OCI-LY7 (cell line): ENCODE results near the gene OR51B4. TPM values are rescaled to one million over a fixed set of nuclear protein-coding genes. Genes with fewer than 3 reads are reported as not detected.
"Not testable (repeated sequence)": the region's sequence is repeated elsewhere in the genome, so short reads cannot be mapped to it uniquely, and the experiment has no call there.

Experiments
- BruUV-seq: library from RNA; stranded (reverse); fragments of 400-500 nt; replicated peaks from 2 replicates; lab custom pipeline; 2021; lab: Mats Ljungman, UMichigan
- CTCF ChIA-PET: fragments of 300-600 bp; sonication (Branson Sonifier 250); formaldehyde crosslinking; loops from one replicate; lab custom pipeline; 2022; ENCODE audit warnings: antibody characterized with exemption; ENCODE audit not compliant: unreplicated experiment; lab: Charles Lee
- POLR2A ChIA-PET: fragments of 300-600 bp; sonication (Branson Sonifier 250); formaldehyde crosslinking; loops from one replicate; lab custom pipeline; 2022; ENCODE audit warnings: antibody characterized with exemption; lab: Charles Lee
- DNase-seq: peaks from one replicate; pipeline ENCODE4 v3.0.0-alpha.2; 2015; ENCODE audit warnings: low spot score
- H2AFZ ChIP-seq: fragments of 200-600 bp; sonication (generic), shearing (Covaris generic); 2 replicates; pipeline ENCODE4 v1.6.1; 2014; ENCODE audit warnings: mild to moderate bottlenecking, antibody characterized with exemption, low read length, moderate library complexity
- H3K27ac ChIP-seq: fragments of 200-600 bp; sonication (generic); 2 replicates; pipeline ENCODE4 v1.5.1; 2014; ENCODE audit warnings: mixed run types, low read depth, mild to moderate bottlenecking, moderate library complexity, low read length, inconsistent platforms; ENCODE audit not compliant: poor library complexity, severe bottlenecking
- H3K36me3 ChIP-seq: fragments of 200-600 bp; sonication (generic); 2 replicates; pipeline ENCODE4 v1.6.1; 2014; ENCODE audit warnings: mild to moderate bottlenecking, antibody characterized with exemption, low read length, moderate library complexity, mixed read lengths; ENCODE audit not compliant: insufficient read depth
- H3K4me1 ChIP-seq: fragments of 200-600 bp; sonication (generic); 2 replicates; pipeline ENCODE4 v1.5.1; 2014; ENCODE audit warnings: mild to moderate bottlenecking, low read length; ENCODE audit not compliant: insufficient read depth, poor library complexity, severe bottlenecking
- H3K4me2 ChIP-seq: fragments of 200-600 bp; sonication (generic); 2 replicates; pipeline ENCODE4 v1.6.1; 2014; ENCODE audit warnings: mild to moderate bottlenecking, low read length
- H3K4me3 ChIP-seq: fragments of 200-600 bp; sonication (generic); 2 replicates; pipeline ENCODE4 v1.5.1; 2014; ENCODE audit warnings: mild to moderate bottlenecking, low read depth, low read length; ENCODE audit not compliant: poor library complexity, severe bottlenecking
- H3K79me2 ChIP-seq: fragments of 200-600 bp; sonication (generic); 2 replicates; pipeline ENCODE4 v1.6.1; 2016; ENCODE audit warnings: low read depth, mild to moderate bottlenecking, low read length, moderate library complexity, mixed read lengths; ENCODE audit not compliant: insufficient read depth
- H3K9me2 ChIP-seq: fragments of 200-600 bp; sonication (generic); 2 replicates; pipeline ENCODE4 v1.6.1; 2016; ENCODE audit warnings: mild to moderate bottlenecking, low read length, mixed read lengths; ENCODE audit not compliant: insufficient read depth
- H3K9me3 ChIP-seq: fragments of 200-600 bp; sonication (generic); 2 replicates; pipeline ENCODE4 v1.6.1; 2014; ENCODE audit warnings: mild to moderate bottlenecking, mixed run types, low read length, mixed read lengths
- H4K20me1 ChIP-seq: fragments of 200-600 bp; sonication (generic); 2 replicates; pipeline ENCODE4 v1.6.1; 2014; ENCODE audit warnings: mild to moderate bottlenecking, antibody characterized with exemption, low read length, moderate library complexity, mixed read lengths; ENCODE audit not compliant: insufficient read depth
- EZH2phosphoT487 ChIP-seq: fragments of 200-600 bp; sonication (generic); IDR thresholded peaks from 2 replicates; pipeline ENCODE4 v1.6.1; 2018; ENCODE audit warnings: low read depth, borderline replicate concordance, mild to moderate bottlenecking, mixed run types, antibody characterized with exemption, low read length, moderate library complexity, mixed read lengths
- intact Hi-C: fragments of 100-400 bp; cut with micrococcal nuclease; formaldehyde crosslinking; loops from one replicate; pipeline ENCODE4 v1.10.0; 2022; ENCODE audit not compliant: unreplicated experiment
- total RNA-seq, 2 experiments: library from RNA; depleted of rRNA in 1 of 2; stranded (reverse); fragments of >200 nt in 1 of 2; shearing (Covaris generic) in 1 of 2; gene quantifications; 2 replicates each; pipeline ENCODE4 v1.2.3, GENCODE V29; 2014 to 2022
- TF ChIP-seq, protein P1 (sequence below): fragments of 200-600 bp; sonication (generic); conservative IDR thresholded peaks from 2 replicates; pipeline ENCODE4 v1.5.1; 2014; ENCODE audit warnings: mild to moderate bottlenecking, antibody characterized with exemption, low read length, moderate library complexity, mixed read lengths

OR51B4 gene
- total RNA-seq, 2 experiments from 2014 or later = not detected

DNA sequence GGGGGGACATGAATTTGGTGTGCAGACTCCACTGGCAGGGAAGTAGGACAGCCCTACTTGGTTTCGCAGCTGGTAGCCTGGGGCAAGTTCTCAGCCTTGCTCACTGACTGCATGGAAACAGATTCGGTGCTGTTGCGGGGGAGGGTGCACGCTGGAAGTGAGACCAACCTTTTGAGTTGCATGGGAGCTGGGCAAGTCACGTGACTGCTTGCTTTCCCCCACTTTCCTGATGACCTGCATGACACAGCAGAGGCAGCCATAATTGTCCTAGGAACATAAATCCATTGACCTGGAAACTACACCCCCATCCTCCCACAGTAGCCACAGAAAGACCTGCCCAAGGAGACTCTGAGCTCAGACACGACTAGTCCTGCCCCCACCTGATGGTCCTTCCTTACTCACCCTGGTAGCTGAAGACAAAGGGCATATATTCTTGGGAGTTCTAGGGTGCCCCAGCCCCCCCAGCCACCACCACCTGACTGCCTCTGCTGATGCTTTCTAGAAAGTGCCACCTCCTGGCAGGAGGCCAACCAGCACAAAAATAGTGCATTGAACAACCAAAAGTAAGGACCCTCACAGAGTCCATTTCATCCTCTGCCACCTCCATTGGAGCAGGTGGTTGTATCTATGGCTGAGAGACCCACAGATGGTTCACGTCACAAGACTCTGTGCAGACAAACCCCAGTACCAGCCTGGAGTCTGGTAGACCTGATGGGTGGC is 43.0 kb downstream of the OR51B4 start:
- ChIA-PET POLR2A (no interaction called here), CTCF (no interaction called here)
- DNase-seq = no peak
- TF ChIP-seq, protein P1, sequence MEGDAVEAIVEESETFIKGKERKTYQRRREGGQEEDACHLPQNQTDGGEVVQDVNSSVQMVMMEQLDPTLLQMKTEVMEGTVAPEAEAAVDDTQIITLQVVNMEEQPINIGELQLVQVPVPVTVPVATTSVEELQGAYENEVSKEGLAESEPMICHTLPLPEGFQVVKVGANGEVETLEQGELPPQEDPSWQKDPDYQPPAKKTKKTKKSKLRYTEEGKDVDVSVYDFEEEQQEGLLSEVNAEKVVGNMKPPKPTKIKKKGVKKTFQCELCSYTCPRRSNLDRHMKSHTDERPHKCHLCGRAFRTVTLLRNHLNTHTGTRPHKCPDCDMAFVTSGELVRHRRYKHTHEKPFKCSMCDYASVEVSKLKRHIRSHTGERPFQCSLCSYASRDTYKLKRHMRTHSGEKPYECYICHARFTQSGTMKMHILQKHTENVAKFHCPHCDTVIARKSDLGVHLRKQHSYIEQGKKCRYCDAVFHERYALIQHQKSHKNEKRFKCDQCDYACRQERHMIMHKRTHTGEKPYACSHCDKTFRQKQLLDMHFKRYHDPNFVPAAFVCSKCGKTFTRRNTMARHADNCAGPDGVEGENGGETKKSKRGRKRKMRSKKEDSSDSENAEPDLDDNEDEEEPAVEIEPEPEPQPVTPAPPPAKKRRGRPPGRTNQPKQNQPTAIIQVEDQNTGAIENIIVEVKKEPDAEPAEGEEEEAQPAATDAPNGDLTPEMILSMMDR = no peak
- TF ChIP-seq EZH2phosphoT487 = no peak
- H2AFZ ChIP-seq = no peak overlapping the region
- H3K4me1 ChIP-seq = no peaks in the 10 kb centered on the region
- no peaks in the 10 kb centered on the region for H3K9me2 ChIP-seq
- no peaks in the 10 kb centered on the region for H4K20me1 ChIP-seq
- no peaks in the 10 kb centered on the region for H3K79me2 ChIP-seq
- no TSS peak for BruUV-seq
- intact Hi-C loops = no loop called here
- no peak overlapping the region for H3K4me2 ChIP-seq
- no peak overlapping the region for H3K27ac ChIP-seq
- H3K36me3 ChIP-seq = no peaks in the 10 kb centered on the region
- no peak overlapping the region for H3K4me3 ChIP-seq
- no peaks in the 10 kb centered on the region for H3K9me3 ChIP-seq

DNA sequence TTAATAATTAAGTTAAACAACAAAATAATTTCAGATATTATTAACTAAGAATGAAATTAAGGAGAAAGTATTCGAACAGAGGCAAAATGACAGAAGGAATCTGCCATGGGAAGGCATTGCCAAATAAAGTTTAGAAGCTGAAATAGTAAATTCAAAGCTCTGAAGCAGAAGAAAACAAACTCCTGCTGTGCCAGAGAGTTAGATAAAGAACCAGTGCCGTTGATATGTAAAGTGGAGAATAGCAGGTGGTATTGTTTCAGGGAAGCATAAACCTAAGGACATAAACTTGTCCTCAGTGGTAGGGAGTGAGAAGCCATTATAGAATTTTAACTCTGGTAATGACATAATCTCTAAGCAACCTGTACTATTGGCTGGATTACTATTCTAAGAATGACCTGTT is 44.5 kb downstream of the OR51B4 start:
- ChIA-PET CTCF (no interaction called here), POLR2A (no interaction called here)
- no peak overlapping the region for H3K27ac ChIP-seq
- DNase-seq = no peak
- no peak overlapping the region for H3K4me3 ChIP-seq
- TF ChIP-seq, protein P1 = no peak
- no peak for TF ChIP-seq EZH2phosphoT487
- H3K36me3 ChIP-seq = no peaks in the 10 kb centered on the region
- BruUV-seq = no TSS peak
- no peaks in the 10 kb centered on the region for H3K4me1 ChIP-seq
- intact Hi-C loops = no loop called here
- no peak overlapping the region for H2AFZ ChIP-seq
- no peaks in the 10 kb centered on the region for H3K79me2 ChIP-seq
- H3K4me2 ChIP-seq = no peak overlapping the region
- H3K9me3 ChIP-seq = no peaks in the 10 kb centered on the region
- no peaks in the 10 kb centered on the region for H4K20me1 ChIP-seq
- no peaks in the 10 kb centered on the region for H3K9me2 ChIP-seq

DNA sequence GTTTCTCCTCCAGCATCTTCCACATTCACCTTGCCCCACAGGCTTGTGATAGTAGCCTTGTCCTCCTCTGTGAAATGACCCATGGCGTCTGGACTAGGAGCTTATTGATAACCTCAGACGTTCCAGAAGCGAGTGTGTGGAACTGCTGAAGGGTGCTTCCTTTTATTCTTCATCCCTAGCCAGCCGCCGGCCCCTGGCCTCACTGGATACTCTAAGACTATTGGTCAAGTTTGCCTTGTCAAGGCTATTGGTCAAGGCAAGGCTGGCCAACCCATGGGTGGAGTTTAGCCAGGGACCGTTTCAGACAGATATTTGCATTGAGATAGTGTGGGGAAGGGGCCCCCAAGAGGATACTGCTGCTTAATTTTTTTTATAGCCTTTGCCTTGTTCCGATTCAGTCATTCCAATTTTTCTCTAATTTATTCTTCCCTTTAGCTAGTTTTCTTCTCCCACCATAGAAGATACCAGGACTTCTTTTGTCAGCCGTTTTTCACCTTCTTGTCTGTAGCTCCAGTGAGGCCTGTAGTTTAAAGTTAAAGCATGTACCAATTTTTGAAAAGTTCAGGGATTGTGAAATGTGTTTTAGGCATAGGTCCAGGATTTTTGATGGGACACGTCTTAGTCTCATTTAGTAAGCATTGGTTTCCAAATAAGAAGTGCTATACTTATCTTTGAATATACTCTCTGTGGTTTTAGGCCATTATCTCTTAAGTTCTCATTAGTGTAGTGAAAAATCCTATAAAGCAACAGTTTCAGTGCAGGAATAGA is 46.9 kb downstream of the OR51B4 start, which contains the start of gene HBG2:
TSS of gene HBG2 (minus strand) at position 136 of the 768 bp plus-strand sequence. CDS start at position 83, 53 bp downstream.
- DNase-seq, H3K79me2 ChIP-seq, H3K4me1 ChIP-seq, H4K20me1 ChIP-seq, H3K36me3 ChIP-seq, H3K9me3 ChIP-seq, H3K4me2 ChIP-seq, H3K4me3 ChIP-seq, intact Hi-C loops, H3K9me2 ChIP-seq, BruUV-seq, H2AFZ ChIP-seq, POLR2A ChIA-PET, H3K27ac ChIP-seq, CTCF ChIA-PET: not testable (repeated sequence)

- BruUV-seq, DNase-seq, POLR2A ChIA-PET: not testable (repeated sequence)
These were observed 47.7 kb downstream of the OR51B4 start for GRCh38 chr11:5254023-5254422.

DNA sequence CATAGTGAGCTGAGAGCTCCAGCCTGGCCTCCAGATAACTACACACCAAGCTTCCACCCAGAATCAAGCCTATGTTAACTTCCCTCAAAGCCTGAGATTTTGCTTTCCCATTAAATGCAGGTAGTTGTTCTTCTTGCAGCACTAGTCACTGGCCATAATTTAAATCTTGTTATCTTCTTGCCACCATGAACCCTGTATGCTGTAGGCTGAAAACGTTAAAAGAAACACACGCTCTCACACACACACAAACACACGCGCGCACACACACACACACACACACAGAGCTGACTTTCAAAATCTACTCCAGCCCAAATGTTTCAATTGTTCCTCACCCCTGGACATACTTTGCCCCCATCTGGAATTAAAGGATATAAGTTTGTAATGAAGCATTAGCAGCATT is 48.3 kb downstream of the OR51B4 start:
- CTCF ChIA-PET, POLR2A ChIA-PET, H3K4me1 ChIP-seq, H3K4me3 ChIP-seq, H3K36me3 ChIP-seq, H3K9me2 ChIP-seq, H3K4me2 ChIP-seq, H3K27ac ChIP-seq, DNase-seq, H4K20me1 ChIP-seq, intact Hi-C loops, H3K9me3 ChIP-seq, BruUV-seq, H3K79me2 ChIP-seq, H2AFZ ChIP-seq: not testable (repeated sequence)

More at GRCh38 chr11:5254023-5254422, 47.7 kb downstream of the OR51B4 start:
- H3K36me3 ChIP-seq, H3K27ac ChIP-seq, H2AFZ ChIP-seq, CTCF ChIA-PET, H4K20me1 ChIP-seq, H3K4me3 ChIP-seq, H3K4me1 ChIP-seq, H3K9me3 ChIP-seq, H3K4me2 ChIP-seq, H3K79me2 ChIP-seq, intact Hi-C loops, H3K9me2 ChIP-seq: not testable (repeated sequence)
